ENCODE results near the gene ULK1.
A peak's percentile ranks its signal among the peaks of the same experiment; 100 is the strongest.

Gene ULK1

DNA sequence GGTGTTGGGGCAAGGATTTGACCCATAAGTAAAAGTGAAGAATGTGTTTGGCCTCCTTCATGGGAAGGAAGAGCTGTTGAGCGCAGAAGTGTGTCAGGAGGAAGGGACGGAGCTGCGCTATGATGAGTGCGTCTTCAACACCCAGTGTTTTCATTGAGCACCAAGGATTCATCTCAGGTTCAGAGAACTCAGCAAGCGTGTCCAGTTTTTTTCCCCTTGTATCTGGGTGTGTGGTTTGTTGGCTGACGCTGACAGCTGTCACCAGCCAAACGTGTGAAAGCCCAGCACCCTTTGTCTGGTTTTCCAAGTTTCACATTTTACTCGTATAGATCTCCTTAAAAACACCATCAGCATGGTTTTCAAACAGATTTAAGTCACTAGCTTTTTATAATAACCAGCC, 67.6 kb downstream of the ULK1 start:
- H3K27ac Mint-ChIP-seq: no peak overlapping the region

DNA sequence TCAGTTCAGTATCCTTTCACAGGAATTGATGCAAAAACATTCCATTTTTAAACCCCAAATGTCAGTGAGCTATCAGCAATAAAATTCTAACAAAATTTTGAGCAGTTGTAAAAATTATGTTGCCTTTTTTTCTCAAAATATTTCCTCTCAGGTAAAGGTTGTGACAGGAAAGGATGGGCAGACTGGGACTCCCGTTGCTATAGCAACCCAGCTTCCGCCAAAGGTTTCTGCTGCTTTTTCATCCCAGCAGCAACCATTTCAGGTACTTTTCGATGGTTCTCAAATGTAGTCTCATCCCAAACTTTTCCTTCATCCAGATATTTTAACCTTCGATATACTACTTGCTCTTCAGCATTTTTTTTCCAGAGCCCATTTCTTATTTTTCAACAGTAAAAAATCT, 69.0 kb downstream of the ULK1 start:
- Mint-ChIP-seq H3K36me3 (peaks cover 53% of the 10 kb centered on the region), H3K4me1 (peaks cover 64% of the 10 kb centered on the region), H3K27ac (peak overlapping the region; percentile 38), H3K9me3 (no peaks in the 10 kb centered on the region), H3K4me3 (no peak overlapping the region)
- ATAC-seq (no peak), DNase-seq (ENCODE audit: low spot score in 2 of 2) (no peak)

More for the DNA sequence above, 67.6 kb downstream of the ULK1 start:
- DNase-seq (ENCODE audit: low spot score in 2 of 2) (no peak), ATAC-seq (no peak)
- Mint-ChIP-seq H3K36me3 (peaks cover 53% of the 10 kb centered on the region), H3K4me3 (no peak overlapping the region), H3K9me3 (no peaks in the 10 kb centered on the region), H3K4me1 (peaks cover 64% of the 10 kb centered on the region)

DNA sequence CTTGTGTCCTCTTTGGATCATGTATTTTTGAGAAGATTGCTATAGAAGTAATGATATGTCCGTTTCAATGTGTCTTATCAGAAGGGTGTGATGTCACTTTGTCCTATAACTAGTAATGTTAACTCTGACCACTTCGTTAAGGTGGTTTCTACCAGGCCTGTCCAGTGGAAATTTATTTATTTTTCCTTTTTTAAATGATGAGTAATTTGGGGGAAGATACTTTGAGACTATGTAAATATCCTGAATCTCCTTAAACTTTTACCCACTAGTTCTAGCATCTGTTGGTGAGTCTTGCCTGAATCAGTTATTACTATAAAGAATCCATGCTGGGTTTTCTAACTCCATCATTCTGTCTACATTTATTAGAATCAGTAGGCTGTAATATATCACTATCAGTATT, 70.7 kb downstream of the ULK1 start:
- DNase-seq (ENCODE audit: low spot score in 2 of 2) (no peak), ATAC-seq (no peak)
- H3K27ac Mint-ChIP-seq: no peak overlapping the region
- peaks cover 53% of the 10 kb centered on the region for H3K36me3 Mint-ChIP-seq
- peaks cover 58% of the 10 kb centered on the region for H3K4me1 Mint-ChIP-seq
- H3K9me3 Mint-ChIP-seq: no peaks in the 10 kb centered on the region
- no peak overlapping the region for H3K4me3 Mint-ChIP-seq

DNA sequence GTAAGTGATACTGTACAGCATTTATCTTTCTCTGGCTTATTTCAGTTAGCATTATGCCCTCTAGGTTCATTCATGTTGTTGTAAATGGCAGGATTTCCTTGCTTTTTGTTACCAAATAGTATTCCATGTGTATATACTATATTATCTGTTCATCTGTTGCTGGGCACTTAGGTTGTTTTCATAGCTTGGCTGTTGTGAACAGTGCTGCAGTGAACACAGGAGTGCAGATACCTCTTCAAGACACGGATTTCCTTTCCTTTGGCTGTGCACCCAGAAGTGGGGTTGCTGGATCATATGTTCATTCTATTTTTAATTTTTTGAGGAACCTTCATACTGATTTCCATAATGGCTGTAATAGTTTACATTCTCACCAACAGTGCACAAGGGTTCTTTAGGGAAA, 76.8 kb downstream of the ULK1 start:
- Mint-ChIP-seq H3K27ac (no peak overlapping the region), H3K9me3 (no peaks in the 10 kb centered on the region), H3K4me1 (peaks cover 28% of the 10 kb centered on the region), H3K36me3 (peaks cover 37% of the 10 kb centered on the region), H3K4me3 (no peak overlapping the region)
- ATAC-seq: no peak
- DNase-seq (ENCODE audit: low spot score in 2 of 2): no peak
